CD4-positive, alpha-beta T cell treated with Interleukin-17A for 4 hours (primary cell): Measurements from ENCODE around the gene IFT25.
A peak's percentile ranks its signal among the peaks of the same experiment; 100 is the strongest.

Source experiments
- DNase-seq: peaks from one replicate; pipeline ENCODE4 v3.0.0-alpha.2; 2020; ENCODE audit warnings: mixed read lengths

IFT25 gene

DNA sequence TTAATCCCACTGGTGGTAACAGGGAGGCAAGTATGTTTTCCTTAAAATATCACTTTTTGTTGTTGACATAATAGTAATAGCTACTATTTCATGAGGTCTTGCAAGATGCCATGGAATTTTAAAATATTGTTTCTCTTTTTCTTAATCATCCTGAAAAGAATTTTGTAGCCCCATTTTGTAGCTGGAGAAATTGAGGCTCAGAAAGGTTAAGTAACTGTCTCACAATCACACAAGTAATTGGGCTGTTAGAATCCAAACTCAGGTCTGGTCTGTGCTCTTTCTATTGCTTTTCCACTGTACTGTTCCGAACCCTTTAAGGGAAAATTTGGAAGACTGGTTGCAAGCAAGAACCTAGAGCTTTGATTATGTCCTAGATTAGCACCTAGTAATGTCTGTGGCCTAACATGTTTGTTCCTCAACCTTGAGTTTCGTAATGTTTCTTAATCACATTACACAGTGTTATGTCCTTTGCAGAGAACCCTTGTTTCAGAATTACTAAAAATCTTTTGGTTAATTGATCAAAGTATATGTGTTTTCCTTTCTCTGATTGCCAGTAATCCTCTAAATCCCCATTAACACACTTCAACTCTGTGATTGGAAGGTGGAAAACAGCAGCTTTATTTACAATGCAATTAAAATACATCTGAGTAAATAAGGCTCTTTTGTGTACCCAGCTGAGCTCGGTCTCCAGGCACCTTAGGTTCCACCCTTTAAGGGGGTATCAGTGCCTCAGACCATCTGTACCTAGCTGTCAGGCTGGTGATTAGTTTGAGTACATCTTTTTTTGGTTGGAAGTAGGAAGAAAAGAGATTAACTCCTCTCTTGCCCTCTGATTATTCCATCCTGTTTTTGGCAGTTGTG, 11.0 kb upstream of the IFT25 start:
- no peak for DNase-seq

GRCh38 chr1:53954128-53954527, 8.6 kb upstream of the IFT25 start:
- DNase-seq, result no peak

- no peak for DNase-seq
Observed at GRCh38 chr1:53951697-53952096, 6.2 kb upstream of the IFT25 start.

- DNase-seq, result peak; percentile 34
Observed at GRCh38 chr1:53949023-53949990, 3.8 kb upstream of the IFT25 start.

DNA sequence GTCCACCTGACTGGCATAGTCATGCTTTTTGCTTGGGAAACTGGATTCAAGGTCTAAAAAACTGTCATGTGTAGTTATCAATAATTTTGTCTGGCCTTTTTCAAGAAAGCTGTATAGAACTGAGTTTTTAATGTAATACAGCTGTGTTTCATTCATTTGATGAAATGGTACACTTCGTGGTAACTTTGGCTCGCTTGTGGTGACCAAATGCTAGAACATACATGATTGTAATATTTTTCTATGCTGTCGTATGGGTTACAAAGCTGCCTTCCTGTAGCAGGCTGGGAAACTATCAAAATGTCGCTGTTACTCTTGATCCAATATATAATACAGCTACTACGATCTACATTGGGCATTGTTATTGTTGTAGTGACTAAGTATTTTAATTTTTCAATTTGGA, 2.8 kb upstream of the IFT25 start:
- no peak for DNase-seq

DNA sequence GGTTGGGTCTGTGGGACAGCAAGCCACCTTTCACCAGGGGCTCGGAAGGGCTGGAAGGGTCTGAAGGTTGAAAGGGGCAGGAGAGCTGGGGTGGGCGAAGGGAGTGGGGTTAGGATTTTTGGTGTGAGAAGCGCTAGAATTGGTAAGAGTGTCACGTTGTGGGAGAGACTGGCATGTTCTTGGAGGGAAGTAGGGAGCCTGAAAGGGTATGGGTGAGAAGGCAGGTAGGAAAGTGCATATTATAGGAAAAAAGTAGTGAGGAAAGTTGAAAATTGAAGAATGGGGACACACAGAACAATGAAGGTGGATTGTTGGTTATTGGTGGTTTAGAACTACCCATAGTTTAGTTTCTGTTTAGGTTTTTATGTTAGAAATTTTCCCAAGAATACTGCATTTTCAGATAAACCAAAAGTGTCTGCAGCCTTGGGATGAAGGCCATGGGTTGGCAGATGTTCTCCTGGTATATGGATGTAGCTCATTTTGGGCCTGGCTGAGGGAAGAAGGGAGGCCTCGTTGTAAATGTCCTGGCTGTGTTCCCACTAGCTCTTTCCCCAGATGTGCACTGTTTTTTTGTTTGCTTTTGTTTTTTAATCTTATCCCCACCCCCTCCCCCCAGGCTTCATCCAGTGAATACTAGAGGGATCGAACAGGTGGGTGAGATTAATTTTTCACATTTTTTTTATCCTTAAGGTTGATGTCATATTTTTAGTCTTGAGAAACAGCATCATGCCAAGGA, 1.8 kb upstream of the IFT25 start:
- no peak for DNase-seq

- peak; percentile 76 for DNase-seq
Observed at GRCh38 chr1:53946252-53947171, 1.0 kb upstream of the IFT25 start, which contains the start of gene LRRC42. Gene LRRC42, plus strand, starts transcription at chr1:53946350. Its CDS starts 5,650 bp downstream, at chr1:53952000.

DNA sequence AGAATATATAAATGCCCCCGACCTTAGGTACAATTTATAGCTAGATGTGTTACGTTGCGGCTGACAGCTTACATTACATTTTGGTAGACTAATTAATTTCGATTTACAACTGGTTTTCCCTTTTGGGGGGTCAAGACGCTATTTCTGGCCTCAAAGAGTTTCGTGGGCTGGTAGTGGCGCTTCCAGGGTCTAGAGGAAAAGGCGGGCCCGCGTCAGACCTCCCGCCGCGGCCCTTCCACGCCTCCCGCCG, 391 bp downstream of the IFT25 start:
- DNase-seq, result no peak

GRCh38 chr1:53944469-53945182, 873 bp downstream of the IFT25 start:
- DNase-seq, result no peak

GRCh38 chr1:53943490-53944043, 1.9 kb downstream of the IFT25 start:
- no peak for DNase-seq

DNA sequence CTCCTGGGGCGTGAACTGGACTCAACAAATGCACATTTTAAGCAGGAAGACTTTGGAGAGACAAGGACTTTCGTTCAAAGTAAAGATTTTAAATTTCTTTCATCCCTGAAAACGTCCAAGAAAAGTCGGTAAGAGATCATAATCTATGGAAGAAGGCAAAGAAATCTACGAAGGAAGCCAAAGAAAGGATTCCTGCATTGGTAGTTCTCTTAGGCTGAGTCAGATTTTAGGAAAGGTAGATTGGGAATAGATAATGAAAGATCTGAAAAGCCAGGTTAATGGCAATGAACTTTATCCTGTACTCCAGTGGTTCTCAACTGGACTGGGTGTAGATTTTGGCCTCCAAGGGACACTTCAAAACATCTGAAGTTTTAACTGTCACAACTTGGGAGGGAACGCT, 2.4 kb downstream of the IFT25 start:
- no peak for DNase-seq

- DNase-seq, result no peak
Observed at GRCh38 chr1:53942127-53942957, 3.2 kb downstream of the IFT25 start.

DNA sequence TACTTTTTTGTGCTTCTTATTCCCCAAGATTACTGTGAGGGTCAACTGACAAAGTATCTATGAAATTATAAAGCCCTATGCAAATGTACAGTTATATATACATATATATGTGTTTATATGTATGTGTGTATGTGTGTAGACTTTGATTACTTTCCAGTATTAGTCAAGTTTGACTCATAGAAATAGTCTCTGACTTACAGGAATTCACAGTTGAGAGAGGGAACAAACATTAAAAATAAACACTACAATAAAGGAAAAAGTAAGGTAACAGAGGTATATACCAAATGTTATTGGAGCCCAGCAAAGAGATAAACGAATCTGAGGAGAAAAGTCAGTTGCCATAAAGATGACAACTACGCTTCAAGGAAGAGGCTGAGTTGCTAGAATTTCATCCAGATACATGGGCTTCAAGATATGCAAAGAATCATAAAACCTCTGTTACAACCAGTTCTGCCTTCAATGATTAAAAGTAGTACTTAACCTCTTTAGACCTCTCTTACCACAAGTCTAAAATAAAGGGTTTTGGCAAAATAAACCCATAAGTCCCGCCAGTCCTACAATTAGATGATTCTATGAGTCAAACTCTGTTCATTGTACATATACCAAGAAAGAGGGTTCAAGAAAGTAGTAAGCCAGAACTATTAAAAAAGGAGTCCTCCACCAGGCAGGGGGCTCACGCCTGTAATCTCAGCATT, 7.2 kb downstream of the IFT25 start:
- no peak for DNase-seq

GRCh38 chr1:53936430-53936829, 9.1 kb downstream of the IFT25 start:
- DNase-seq, result no peak

DNA sequence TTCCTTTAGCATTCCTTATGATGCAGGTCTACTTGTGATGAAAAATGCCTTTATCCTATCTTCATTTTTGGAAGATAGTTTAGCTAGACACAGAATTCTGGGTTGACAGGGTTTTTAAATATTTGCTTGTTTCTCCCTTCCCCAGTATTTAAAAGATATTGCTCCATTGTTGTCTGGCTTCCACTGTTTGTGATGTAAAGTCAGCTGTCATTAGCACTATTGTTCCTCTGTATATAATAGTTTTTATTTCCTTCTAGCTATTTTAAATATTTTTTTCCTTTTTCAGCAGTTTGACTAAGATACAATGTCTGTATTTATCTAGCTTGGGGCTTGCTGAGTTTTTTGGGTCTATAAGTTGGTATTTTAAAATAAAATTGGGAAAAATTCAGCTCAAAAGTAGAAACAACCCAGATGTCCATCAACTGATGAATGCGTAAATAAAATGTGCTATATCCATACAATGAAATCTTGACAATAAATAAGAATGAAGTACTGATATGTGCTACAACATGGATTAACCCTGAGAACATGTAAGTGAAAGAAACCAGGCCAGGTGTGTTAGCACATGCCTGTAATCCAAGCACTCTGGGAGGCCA, 11.2 kb downstream of the IFT25 start:
- DNase-seq, result no peak

DNA sequence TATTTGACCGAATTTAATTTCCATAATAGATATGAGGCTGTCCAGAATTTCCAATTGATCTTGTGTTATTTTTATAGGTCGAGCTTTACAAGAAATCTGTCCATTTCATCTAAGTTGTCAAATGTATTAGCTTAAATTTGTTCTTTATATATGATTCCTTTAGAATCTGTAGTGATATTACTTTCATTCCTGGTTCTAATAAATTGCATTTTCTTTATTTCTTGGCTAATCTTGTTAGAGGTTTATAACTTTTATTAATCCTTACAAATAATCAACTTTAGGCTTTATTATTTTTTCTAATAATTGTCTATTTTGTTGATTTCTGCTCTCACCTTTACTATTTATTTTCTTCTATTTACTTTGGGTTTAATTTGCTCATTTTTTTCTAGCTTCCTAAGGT, 14.0 kb downstream of the IFT25 start:
- DNase-seq, result no peak

GRCh38 chr1:53930932-53931331, 14.6 kb downstream of the IFT25 start:
- no peak for DNase-seq

GRCh38 chr1:53929246-53929960, 16.1 kb downstream of the IFT25 start:
- no peak for DNase-seq
